Endodermal cell (in vitro differentiated cells): Measurements from ENCODE around the gene DNAJB4. TPM values are rescaled to one million over a fixed set of nuclear protein-coding genes. Genes with fewer than 3 reads are reported as not detected.

Experiments
- DNase-seq: peaks from one replicate; pipeline ENCODE4 v3.0.0-alpha.2; 2017
- H3K27ac ChIP-seq: 2 replicates; pipeline ENCODE4 v1.5.1; 2013; ENCODE audit warnings: mild to moderate bottlenecking, low read depth, low read length, moderate library complexity
- H3K27me3 ChIP-seq: 2 replicates; pipeline ENCODE4 v1.6.1; 2013; ENCODE audit warnings: mild to moderate bottlenecking, low read length, moderate library complexity; ENCODE audit not compliant: insufficient read depth, control insufficient read depth, poor library complexity, severe bottlenecking
- H3K36me3 ChIP-seq: 2 replicates; pipeline ENCODE4 v1.7.0; 2013; ENCODE audit warnings: mild to moderate bottlenecking, low read length, moderate library complexity; ENCODE audit not compliant: control insufficient read depth, insufficient read depth
- H3K4me1 ChIP-seq: one replicate; pipeline ENCODE4 v1.7.0; 2013; ENCODE audit warnings: low read length; ENCODE audit not compliant: control insufficient read depth, insufficient read depth
- H3K4me3 ChIP-seq: 2 replicates; pipeline ENCODE4 v1.5.1; 2013; ENCODE audit warnings: mild to moderate bottlenecking, low read length, moderate library complexity
- H3K9ac ChIP-seq: 2 replicates; pipeline ENCODE4 v1.6.1; 2013; ENCODE audit warnings: mild to moderate bottlenecking, low read length, moderate library complexity; ENCODE audit not compliant: poor library complexity, severe bottlenecking; ENCODE audit errors: extremely low read depth
- H3K9me3 ChIP-seq: 2 replicates; pipeline ENCODE4 v1.6.1; 2013; ENCODE audit warnings: mild to moderate bottlenecking, low read length, moderate library complexity; ENCODE audit not compliant: control insufficient read depth
- H3K27ac Mint-ChIP-seq: 2 replicates; pipeline ENCODE4 v1.8.0; 2020; ENCODE audit warnings: mixed read lengths
- H3K27me3 Mint-ChIP-seq: 2 replicates; pipeline ENCODE4 v1.8.0; 2021; ENCODE audit warnings: mild to moderate bottlenecking, mixed read lengths; ENCODE audit not compliant: insufficient read depth
- H3K36me3 Mint-ChIP-seq: 2 replicates; pipeline ENCODE4 v1.8.0; 2020; ENCODE audit warnings: low read depth, mixed read lengths
- H3K4me1 Mint-ChIP-seq: 2 replicates; pipeline ENCODE4 v1.8.0; 2020; ENCODE audit warnings: mixed read lengths
- H3K4me3 Mint-ChIP-seq: 2 replicates; pipeline ENCODE4 v1.8.0; 2020; ENCODE audit warnings: mild to moderate bottlenecking, moderate library complexity, mixed read lengths
- H3K9me3 Mint-ChIP-seq: 2 replicates; pipeline ENCODE4 v1.8.0; 2020; ENCODE audit warnings: mild to moderate bottlenecking, mixed read lengths
- CTCF ChIP-seq: fragments of 200-600 bp; sonication (generic); conservative IDR thresholded peaks from 2 replicates; pipeline ENCODE4 v1.5.0; 2021; ENCODE audit warnings: antibody characterized with exemption, mild to moderate bottlenecking
- WGBS, 2 experiments: methylation state at CpG; one replicate each; pipeline versions ENCODE4 v1.1.5 to v1.1.7; 2013; ENCODE audit warnings: missing lambda C conversion rate in 2 of 2, mixed read lengths in 1 of 2; ENCODE audit not compliant: insufficient coverage in 1 of 2, insufficient read length in 1 of 2; 5-methylcytosine and 5-hydroxymethylcytosine counted together
- total RNA-seq, 2 donors: library from RNA; stranded (reverse); fragmentation: NEBNext Ultra II Directional in 1 of 2; extraction: Animal tissue kit (Norgen Biotek cat#: 25700) in 1 of 2; gene quantifications; 2 replicates in 1 of 2; 3 replicates in 1 of 2; pipeline ENCODE4 v1.2.1, GENCODE V29; 2021

The DNAJB4 gene
- total RNA-seq, 2 donors from 2014 or later = 16.4 to 38.4 TPM

DNA sequence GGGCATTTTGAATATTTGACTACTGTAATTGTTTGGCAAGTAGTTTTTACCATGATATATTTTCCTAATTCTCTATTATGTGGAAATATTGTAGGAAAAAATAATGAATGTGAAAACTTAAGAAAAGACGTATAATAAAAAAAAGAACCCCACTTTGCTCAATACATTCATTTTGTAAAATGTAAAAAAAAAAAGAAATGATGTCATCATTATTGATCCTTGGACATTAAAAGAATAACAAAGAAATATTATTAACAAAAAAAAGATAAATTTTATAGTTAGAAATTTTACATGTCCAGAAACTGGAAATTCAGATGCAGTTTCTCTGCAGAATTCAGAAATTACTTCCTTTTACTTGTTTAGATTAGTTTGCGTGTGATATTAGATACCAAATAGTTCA, 46.3 kb downstream of the DNAJB4 start:
- no peak for TF ChIP-seq CTCF
- H3K9me3 Mint-ChIP-seq = no peaks in the 10 kb centered on the region
- H3K9ac ChIP-seq = no peak overlapping the region

GRCh38 chr1:78052685-78053405, 48.1 kb downstream of the DNAJB4 start:
- Histone ChIP-seq H3K27me3 (peaks cover 7% of the 10 kb centered on the region), H3K27ac (no peak overlapping the region), H3K9ac (no peak overlapping the region), H3K4me3 (no peak overlapping the region), H3K36me3 (no peaks in the 10 kb centered on the region), H3K9me3 (no peaks in the 10 kb centered on the region), H3K4me1 (no peaks in the 10 kb centered on the region)
- Mint-ChIP-seq H3K27ac (no peak overlapping the region), H3K4me1 (peaks cover 12% of the 10 kb centered on the region), H3K4me3 (no peak overlapping the region), H3K27me3 (peaks cover 1% of the 10 kb centered on the region), H3K9me3 (no peaks in the 10 kb centered on the region), H3K36me3 (no peaks in the 10 kb centered on the region)
- no peak for DNase-seq
- WGBS, 2 experiments = 83 to 96% methylated on average over 2 of the region's 2 CpGs
- TF ChIP-seq CTCF = no peak

More for the DNA sequence above, 46.3 kb downstream of the DNAJB4 start:
- Histone ChIP-seq H3K4me3 (no peak overlapping the region), H3K36me3 (no peaks in the 10 kb centered on the region), H3K27ac (no peak overlapping the region), H3K9me3 (no peaks in the 10 kb centered on the region), H3K4me1 (no peaks in the 10 kb centered on the region), H3K27me3 (peaks cover 26% of the 10 kb centered on the region)
- Mint-ChIP-seq H3K27ac (no peak overlapping the region), H3K4me1 (peaks cover 24% of the 10 kb centered on the region), H3K27me3 (peaks cover 19% of the 10 kb centered on the region), H3K4me3 (no peak overlapping the region), H3K36me3 (no peaks in the 10 kb centered on the region)
- no peak for DNase-seq
- no CpG with 5 or more reads among the region's 2 CpGs for WGBS, 2 experiments

DNA sequence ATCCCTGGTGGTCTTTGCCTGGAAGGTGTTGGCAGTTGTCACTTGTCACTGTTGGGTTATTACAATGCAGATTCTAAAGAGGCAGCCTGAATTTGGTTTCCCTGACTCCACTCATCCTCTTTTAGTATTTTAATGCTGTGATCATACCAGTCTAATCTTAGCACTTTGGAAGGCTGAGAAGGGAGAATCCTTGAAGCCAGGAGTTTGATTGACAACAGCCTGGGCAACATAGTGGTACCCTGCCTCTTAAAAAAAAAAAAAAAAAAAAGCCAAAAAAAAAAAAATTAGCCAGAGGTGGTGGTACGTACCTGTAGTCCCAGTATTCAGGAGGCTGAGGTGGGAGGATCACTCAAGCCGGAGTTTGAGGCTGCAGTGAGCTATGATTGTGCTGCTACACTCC, 48.8 kb downstream of the DNAJB4 start:
- Histone ChIP-seq H3K27me3 (peaks cover under 1% of the 10 kb centered on the region), H3K27ac (no peak overlapping the region), H3K9me3 (no peaks in the 10 kb centered on the region), H3K4me1 (no peaks in the 10 kb centered on the region), H3K9ac (no peak overlapping the region), H3K36me3 (no peaks in the 10 kb centered on the region), H3K4me3 (no peak overlapping the region)
- DNase-seq = no peak
- no peaks in the 10 kb centered on the region for H3K36me3 Mint-ChIP-seq
- H3K27ac Mint-ChIP-seq = no peak overlapping the region
- no peak overlapping the region for H3K4me3 Mint-ChIP-seq
- 92 to 100% methylated on average over 2 of the region's 2 CpGs for WGBS, 2 experiments
- no peaks in the 10 kb centered on the region for H3K9me3 Mint-ChIP-seq
- peaks cover 12% of the 10 kb centered on the region for H3K4me1 Mint-ChIP-seq
- no peak for TF ChIP-seq CTCF
- no peaks in the 10 kb centered on the region for H3K27me3 Mint-ChIP-seq
